MM.1S (cell line): ENCODE results near the gene FHIT.

ENCODE experiments used
- DNase-seq: peaks from one replicate; pipeline ENCODE4 v3.0.0-alpha.2; 2015
- H2AFZ ChIP-seq: fragments of 300-600 bp; sonication (generic); 2 replicates; pipeline ENCODE4 v1.6.0; 2016; ENCODE audit warnings: antibody characterized with exemption, low read length
- H3F3A ChIP-seq: fragments of 300-600 bp; sonication (generic); 2 replicates; pipeline ENCODE4 v1.6.1; 2016; ENCODE audit warnings: mild to moderate bottlenecking, antibody characterized with exemption, low read length, moderate library complexity, mixed read lengths; ENCODE audit not compliant: insufficient read depth
- H3K27ac ChIP-seq: fragments of 300-600 bp; sonication (generic); 2 replicates; pipeline ENCODE4 v1.5.1; 2016; ENCODE audit warnings: mild to moderate bottlenecking, low read length
- H3K27me3 ChIP-seq: fragments of 300-600 bp; sonication (generic); replicated peaks from 2 replicates; pipeline ENCODE4 v1.6.0; 2016; ENCODE audit warnings: low read length; ENCODE audit not compliant: insufficient read depth
- H3K36me3 ChIP-seq: fragments of 300-600 bp; sonication (generic); replicated peaks from 2 replicates; pipeline ENCODE4 v1.6.1; 2016; ENCODE audit warnings: mild to moderate bottlenecking, low read length, mixed read lengths; ENCODE audit not compliant: insufficient read depth
- H3K4me1 ChIP-seq: fragments of 300-600 bp; sonication (generic); 2 replicates; pipeline ENCODE4 v1.6.1; 2016; ENCODE audit warnings: low read length, mixed read lengths
- H3K4me2 ChIP-seq: fragments of 300-600 bp; sonication (generic); 2 replicates; pipeline ENCODE4 v1.6.0; 2016; ENCODE audit warnings: low read depth, low read length
- H3K4me3 ChIP-seq: fragments of 300-600 bp; sonication (generic); 2 replicates; pipeline ENCODE4 v1.5.1; 2016; ENCODE audit warnings: low read length, mixed read lengths
- H3K79me2 ChIP-seq: fragments of 300-600 bp; sonication (generic); 2 replicates; pipeline ENCODE4 v1.6.1; 2016; ENCODE audit warnings: mixed run types, low read length, mixed read lengths
- H3K9ac ChIP-seq: fragments of 300-600 bp; sonication (generic); 2 replicates; pipeline ENCODE4 v1.6.1; 2016; ENCODE audit warnings: low read length, mixed read lengths
- H3K9me2 ChIP-seq: fragments of 300-600 bp; sonication (generic); replicated peaks from 2 replicates; pipeline ENCODE4 v1.6.1; 2016; ENCODE audit warnings: mild to moderate bottlenecking, low read length, mixed read lengths; ENCODE audit not compliant: insufficient read depth
- H3K9me3 ChIP-seq: fragments of 300-600 bp; sonication (generic); replicated peaks from 2 replicates; pipeline ENCODE4 v1.6.1; 2016; ENCODE audit warnings: mild to moderate bottlenecking, low read length, mixed read lengths; ENCODE audit not compliant: insufficient read depth
- H4K20me1 ChIP-seq: fragments of 300-600 bp; sonication (generic); 2 replicates; pipeline ENCODE4 v1.6.1; 2016; ENCODE audit warnings: mild to moderate bottlenecking, low read length, moderate library complexity, mixed read lengths; ENCODE audit not compliant: insufficient read depth
- EZH2 ChIP-seq: fragments of 300-600 bp; sonication (generic); optimal IDR thresholded peaks from 2 replicates; pipeline ENCODE3; 2017; ENCODE audit warnings: low read depth, mild to moderate bottlenecking, antibody characterized with exemption, low read length, mixed read lengths
- EZH2phosphoT487 ChIP-seq: fragments of 300-600 bp; sonication (generic); IDR thresholded peaks from 2 replicates; pipeline ENCODE4 v1.6.1; 2018; ENCODE audit warnings: antibody characterized with exemption, low read length
- TF ChIP-seq, protein P1 (sequence below): fragments of 300-600 bp; sonication (generic); IDR thresholded peaks from 2 replicates; pipeline ENCODE4 v1.5.1; 2016; ENCODE audit warnings: antibody characterized with exemption, low read length, mixed read lengths

FHIT gene

DNA sequence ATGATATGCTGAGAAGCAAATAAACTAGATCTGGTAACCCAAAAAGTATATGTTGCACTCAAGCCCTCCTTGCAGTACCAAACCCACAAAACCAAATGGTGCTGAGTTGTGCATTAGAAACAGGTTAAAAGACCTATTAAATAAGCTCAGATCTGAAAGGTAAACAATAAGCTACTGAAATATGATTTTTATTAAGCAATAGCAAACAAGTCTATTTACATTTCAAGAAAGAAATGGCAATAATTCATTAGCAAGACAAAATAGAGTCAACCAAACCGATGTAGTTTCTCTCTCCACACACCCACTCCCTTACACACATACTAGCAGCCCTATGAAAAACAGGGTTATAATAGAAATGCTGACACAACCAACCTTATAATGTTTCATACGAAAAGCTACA lies 760.3 kb downstream of the FHIT start:
- H3K27me3 ChIP-seq: no peaks in the 10 kb centered on the region
- no peak for DNase-seq
- no peaks in the 10 kb centered on the region for H3K79me2 ChIP-seq
- H3F3A ChIP-seq: no peaks in the 10 kb centered on the region
- no peak overlapping the region for H3K9ac ChIP-seq
- peaks cover 3% of the 10 kb centered on the region; the same call in 1 of the 2 replicates for H3K4me1 ChIP-seq
- H3K4me2 ChIP-seq: no peak overlapping the region
- H3K9me3 ChIP-seq: no peaks in the 10 kb centered on the region
- no peak overlapping the region for H2AFZ ChIP-seq
- no peaks in the 10 kb centered on the region for H4K20me1 ChIP-seq
- no peak overlapping the region for H3K27ac ChIP-seq
- TF ChIP-seq EZH2: no peak
- TF ChIP-seq, protein P1, sequence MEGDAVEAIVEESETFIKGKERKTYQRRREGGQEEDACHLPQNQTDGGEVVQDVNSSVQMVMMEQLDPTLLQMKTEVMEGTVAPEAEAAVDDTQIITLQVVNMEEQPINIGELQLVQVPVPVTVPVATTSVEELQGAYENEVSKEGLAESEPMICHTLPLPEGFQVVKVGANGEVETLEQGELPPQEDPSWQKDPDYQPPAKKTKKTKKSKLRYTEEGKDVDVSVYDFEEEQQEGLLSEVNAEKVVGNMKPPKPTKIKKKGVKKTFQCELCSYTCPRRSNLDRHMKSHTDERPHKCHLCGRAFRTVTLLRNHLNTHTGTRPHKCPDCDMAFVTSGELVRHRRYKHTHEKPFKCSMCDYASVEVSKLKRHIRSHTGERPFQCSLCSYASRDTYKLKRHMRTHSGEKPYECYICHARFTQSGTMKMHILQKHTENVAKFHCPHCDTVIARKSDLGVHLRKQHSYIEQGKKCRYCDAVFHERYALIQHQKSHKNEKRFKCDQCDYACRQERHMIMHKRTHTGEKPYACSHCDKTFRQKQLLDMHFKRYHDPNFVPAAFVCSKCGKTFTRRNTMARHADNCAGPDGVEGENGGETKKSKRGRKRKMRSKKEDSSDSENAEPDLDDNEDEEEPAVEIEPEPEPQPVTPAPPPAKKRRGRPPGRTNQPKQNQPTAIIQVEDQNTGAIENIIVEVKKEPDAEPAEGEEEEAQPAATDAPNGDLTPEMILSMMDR: no peak
- no peak for TF ChIP-seq EZH2phosphoT487
- no peaks in the 10 kb centered on the region for H3K36me3 ChIP-seq
- H3K4me3 ChIP-seq: no peak overlapping the region
- H3K9me2 ChIP-seq: no peaks in the 10 kb centered on the region

DNA sequence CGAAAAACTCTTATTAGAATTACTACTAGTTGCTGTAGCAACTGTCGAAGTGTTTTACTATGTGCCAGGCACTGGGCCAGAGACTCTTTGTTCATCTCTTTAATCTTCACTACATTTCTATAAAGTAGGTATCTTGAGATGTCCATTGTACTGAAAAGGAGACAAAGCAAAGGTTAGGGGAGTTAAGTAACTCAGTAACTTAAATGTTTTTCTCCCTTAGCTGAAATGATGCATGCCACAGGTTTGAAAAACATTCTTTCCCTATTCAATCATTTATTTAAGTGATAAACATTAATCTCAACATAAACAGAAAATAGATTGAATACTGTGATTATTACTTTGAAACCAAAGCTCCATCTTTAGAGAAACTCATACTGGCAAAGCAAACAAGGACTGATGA lies 776.2 kb downstream of the FHIT start:
- Histone ChIP-seq H4K20me1 (no peaks in the 10 kb centered on the region), H3K27ac (no peak overlapping the region), H3K79me2 (no peaks in the 10 kb centered on the region), H2AFZ (no peak overlapping the region), H3K27me3 (no peaks in the 10 kb centered on the region), H3F3A (no peaks in the 10 kb centered on the region), H3K4me2 (no peak overlapping the region), H3K9me2 (no peaks in the 10 kb centered on the region), H3K4me3 (no peak overlapping the region), H3K4me1 (no peaks in the 10 kb centered on the region), H3K9ac (no peak overlapping the region), H3K36me3 (no peaks in the 10 kb centered on the region), H3K9me3 (no peaks in the 10 kb centered on the region)
- no peak for DNase-seq
- TF ChIP-seq EZH2 (no peak), EZH2phosphoT487 (no peak)
- TF ChIP-seq, protein P1: no peak

DNA sequence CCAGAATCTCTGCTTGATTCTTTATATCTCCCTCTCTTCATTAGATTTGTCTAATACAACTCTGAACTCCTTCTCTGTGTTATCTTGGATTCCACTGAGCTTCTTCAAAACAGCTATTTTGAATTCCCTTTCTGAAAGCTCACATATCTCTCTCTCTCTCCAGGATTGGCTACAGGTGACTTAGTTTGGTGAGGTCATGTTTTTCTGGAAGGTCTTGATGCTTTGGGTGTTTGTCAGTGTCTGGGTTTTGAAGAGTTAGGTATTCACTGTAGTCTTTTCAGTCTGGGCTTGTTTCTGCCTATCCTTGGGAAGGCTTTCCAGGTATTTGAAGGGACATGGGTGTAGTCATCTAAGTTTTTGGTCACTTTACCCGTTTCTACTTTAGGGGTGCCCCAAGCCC lies 781.8 kb downstream of the FHIT start:
- Histone ChIP-seq H3K9me3 (no peaks in the 10 kb centered on the region), H4K20me1 (no peaks in the 10 kb centered on the region), H3K27me3 (no peaks in the 10 kb centered on the region), H3K4me1 (no peaks in the 10 kb centered on the region), H3K4me3 (no peak overlapping the region), H3K4me2 (no peak overlapping the region), H3K27ac (no peak overlapping the region), H3F3A (no peaks in the 10 kb centered on the region), H3K9me2 (no peaks in the 10 kb centered on the region), H3K36me3 (no peaks in the 10 kb centered on the region), H2AFZ (no peak overlapping the region), H3K79me2 (no peaks in the 10 kb centered on the region), H3K9ac (no peak overlapping the region)
- TF ChIP-seq, protein P1: no peak
- TF ChIP-seq EZH2 (no peak), EZH2phosphoT487 (no peak)
- no peak for DNase-seq
